ENCODE results near the gene YIPF7.

DNA sequence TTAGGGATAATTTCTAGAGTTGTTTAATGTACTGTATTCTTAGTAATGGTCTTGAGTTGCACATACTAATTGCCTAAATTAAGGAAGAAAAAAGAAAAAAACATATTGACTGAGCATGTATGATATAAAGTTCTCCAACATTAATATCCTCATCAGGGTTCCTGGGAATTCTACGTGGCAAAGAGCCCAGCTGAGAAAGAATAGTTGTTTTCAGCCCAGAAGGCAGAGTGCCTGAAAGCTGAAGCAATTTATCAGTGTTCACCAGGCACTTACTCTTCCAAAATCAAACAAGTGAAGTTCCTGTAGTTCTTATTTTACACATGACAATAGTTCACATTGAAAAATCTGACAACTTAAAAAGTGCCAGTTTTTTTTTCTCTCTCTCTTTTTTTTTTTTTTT is 27.7 kb downstream of the YIPF7 start:
- TF ChIP-seq, protein P1, sequence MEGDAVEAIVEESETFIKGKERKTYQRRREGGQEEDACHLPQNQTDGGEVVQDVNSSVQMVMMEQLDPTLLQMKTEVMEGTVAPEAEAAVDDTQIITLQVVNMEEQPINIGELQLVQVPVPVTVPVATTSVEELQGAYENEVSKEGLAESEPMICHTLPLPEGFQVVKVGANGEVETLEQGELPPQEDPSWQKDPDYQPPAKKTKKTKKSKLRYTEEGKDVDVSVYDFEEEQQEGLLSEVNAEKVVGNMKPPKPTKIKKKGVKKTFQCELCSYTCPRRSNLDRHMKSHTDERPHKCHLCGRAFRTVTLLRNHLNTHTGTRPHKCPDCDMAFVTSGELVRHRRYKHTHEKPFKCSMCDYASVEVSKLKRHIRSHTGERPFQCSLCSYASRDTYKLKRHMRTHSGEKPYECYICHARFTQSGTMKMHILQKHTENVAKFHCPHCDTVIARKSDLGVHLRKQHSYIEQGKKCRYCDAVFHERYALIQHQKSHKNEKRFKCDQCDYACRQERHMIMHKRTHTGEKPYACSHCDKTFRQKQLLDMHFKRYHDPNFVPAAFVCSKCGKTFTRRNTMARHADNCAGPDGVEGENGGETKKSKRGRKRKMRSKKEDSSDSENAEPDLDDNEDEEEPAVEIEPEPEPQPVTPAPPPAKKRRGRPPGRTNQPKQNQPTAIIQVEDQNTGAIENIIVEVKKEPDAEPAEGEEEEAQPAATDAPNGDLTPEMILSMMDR (conservative IDR thresholded peaks at IDR 0.05 in 1 of 2, IDR thresholded peaks at IDR 0.05 in 1 of 2; ENCODE audit: low read depth in 1 of 2, low read length in 2 of 2) = no peak
- no peak for TF ChIP-seq EZH2 (IDR thresholded peaks at IDR 0.05; ENCODE audit: low read length, missing control alignments)

All from fibroblast of lung (primary cell).